Measurements from ENCODE around the gene ASTE1.

Gene ASTE1

DNA sequence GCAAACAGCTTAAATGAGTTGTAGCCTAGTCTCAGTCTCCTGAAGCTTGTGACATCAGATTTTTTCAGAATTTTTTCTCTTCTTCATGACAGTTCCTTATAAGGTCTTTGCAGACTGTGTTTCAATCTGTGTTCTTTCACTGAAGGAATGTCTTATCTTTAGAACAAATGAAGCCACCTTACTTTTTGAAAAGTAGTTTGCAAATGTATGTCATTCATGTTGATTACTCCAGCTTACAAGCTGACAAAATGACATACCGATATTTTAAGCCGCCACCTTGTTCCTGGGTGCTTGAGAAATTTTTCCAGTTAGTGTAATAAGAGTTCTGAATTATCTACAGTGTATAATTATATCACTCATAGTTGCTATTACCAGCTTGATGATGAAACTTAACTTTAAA is 57.0 kb downstream of the ASTE1 start:
- Histone ChIP-seq H4K20me1 (ENCODE audit: insufficient read depth) (no peaks in the 10 kb centered on the region), H3K36me3 (ENCODE audit: insufficient read depth) (peaks cover 30% of the 10 kb centered on the region), H3K4me3 (IDR thresholded peaks at IDR 0.05; ENCODE audit: insufficient read depth, low read depth, low read length) (no peak overlapping the region), H3K27ac (no peak overlapping the region), H3K27me3 (ENCODE audit: insufficient read depth, low read depth) (no peaks in the 10 kb centered on the region), H2AFZ (ENCODE audit: low read depth) (no peak overlapping the region), H3K4me1 (ENCODE audit: low read depth, poor library complexity, severe bottlenecking) (peaks cover 12% of the 10 kb centered on the region), H3K79me2 (ENCODE audit: insufficient read depth, low read depth) (no peaks in the 10 kb centered on the region), H3K4me2 (no peak overlapping the region), H3K9ac (no peak overlapping the region)
- TF ChIP-seq, protein P1, sequence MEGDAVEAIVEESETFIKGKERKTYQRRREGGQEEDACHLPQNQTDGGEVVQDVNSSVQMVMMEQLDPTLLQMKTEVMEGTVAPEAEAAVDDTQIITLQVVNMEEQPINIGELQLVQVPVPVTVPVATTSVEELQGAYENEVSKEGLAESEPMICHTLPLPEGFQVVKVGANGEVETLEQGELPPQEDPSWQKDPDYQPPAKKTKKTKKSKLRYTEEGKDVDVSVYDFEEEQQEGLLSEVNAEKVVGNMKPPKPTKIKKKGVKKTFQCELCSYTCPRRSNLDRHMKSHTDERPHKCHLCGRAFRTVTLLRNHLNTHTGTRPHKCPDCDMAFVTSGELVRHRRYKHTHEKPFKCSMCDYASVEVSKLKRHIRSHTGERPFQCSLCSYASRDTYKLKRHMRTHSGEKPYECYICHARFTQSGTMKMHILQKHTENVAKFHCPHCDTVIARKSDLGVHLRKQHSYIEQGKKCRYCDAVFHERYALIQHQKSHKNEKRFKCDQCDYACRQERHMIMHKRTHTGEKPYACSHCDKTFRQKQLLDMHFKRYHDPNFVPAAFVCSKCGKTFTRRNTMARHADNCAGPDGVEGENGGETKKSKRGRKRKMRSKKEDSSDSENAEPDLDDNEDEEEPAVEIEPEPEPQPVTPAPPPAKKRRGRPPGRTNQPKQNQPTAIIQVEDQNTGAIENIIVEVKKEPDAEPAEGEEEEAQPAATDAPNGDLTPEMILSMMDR (conservative IDR thresholded peaks at IDR 0.05; ENCODE audit: low read depth, low read length) = no peak

DNA sequence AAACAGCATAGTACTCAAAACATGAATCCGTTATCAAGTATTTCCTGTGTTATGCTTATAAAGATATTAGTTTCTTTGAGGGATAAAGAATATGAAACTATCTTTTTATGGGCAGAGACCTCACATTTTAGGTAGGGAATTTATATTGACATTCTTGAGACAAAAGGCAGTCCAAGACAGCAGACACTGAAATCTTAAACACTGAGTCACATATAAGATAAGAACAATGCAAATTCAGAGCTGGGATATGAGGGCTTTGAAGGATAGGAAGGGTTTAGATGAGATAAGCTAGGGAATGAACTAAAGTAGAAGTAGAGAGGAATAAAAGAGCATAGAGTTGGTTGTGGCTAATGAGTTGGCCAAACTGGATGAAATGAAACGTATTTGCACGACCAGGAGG is 58.4 kb downstream of the ASTE1 start:
- TF ChIP-seq, protein P1 (conservative IDR thresholded peaks at IDR 0.05; ENCODE audit: low read depth, low read length) = no peak
- Histone ChIP-seq H3K4me3 (IDR thresholded peaks at IDR 0.05; ENCODE audit: insufficient read depth, low read depth, low read length) (no peak overlapping the region), H3K27me3 (ENCODE audit: insufficient read depth, low read depth) (no peaks in the 10 kb centered on the region), H4K20me1 (ENCODE audit: insufficient read depth) (no peaks in the 10 kb centered on the region), H3K36me3 (ENCODE audit: insufficient read depth) (peaks cover 30% of the 10 kb centered on the region), H3K79me2 (ENCODE audit: insufficient read depth, low read depth) (no peaks in the 10 kb centered on the region), H3K4me1 (ENCODE audit: low read depth, poor library complexity, severe bottlenecking) (peaks cover 12% of the 10 kb centered on the region), H3K27ac (no peak overlapping the region), H3K4me2 (no peak overlapping the region), H3K9ac (no peak overlapping the region), H2AFZ (ENCODE audit: low read depth) (no peak overlapping the region)

DNA sequence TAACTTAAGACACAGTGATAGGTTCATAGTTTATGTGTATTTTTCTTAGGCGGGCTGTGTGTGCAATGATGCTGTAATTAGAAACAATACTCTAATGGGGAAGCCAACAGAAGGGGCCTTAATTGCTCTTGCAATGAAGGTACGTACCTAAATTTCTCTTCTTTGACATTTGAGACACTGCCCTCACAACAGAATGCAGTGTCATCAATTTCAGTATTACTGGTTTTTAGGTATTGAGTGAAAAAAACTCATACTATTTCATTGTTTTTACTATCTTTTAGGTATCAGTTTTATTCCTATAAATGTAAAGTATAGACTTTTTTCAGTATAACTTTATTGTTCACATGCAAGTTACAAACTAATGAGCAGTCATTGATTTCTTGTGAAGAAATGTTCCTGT is 59.3 kb downstream of the ASTE1 start:
- H3K4me2 ChIP-seq = no peak overlapping the region
- no peak overlapping the region for H2AFZ ChIP-seq (ENCODE audit: low read depth)
- no peak overlapping the region for H3K27ac ChIP-seq
- H4K20me1 ChIP-seq (ENCODE audit: insufficient read depth) = no peaks in the 10 kb centered on the region
- no peak overlapping the region for H3K9ac ChIP-seq
- H3K79me2 ChIP-seq (ENCODE audit: insufficient read depth, low read depth) = no peaks in the 10 kb centered on the region
- no peak overlapping the region for H3K4me3 ChIP-seq (IDR thresholded peaks at IDR 0.05; ENCODE audit: insufficient read depth, low read depth, low read length)
- TF ChIP-seq, protein P1 (conservative IDR thresholded peaks at IDR 0.05; ENCODE audit: low read depth, low read length) = no peak
- peaks cover 26% of the 10 kb centered on the region for H3K36me3 ChIP-seq (ENCODE audit: insufficient read depth)
- peaks cover 12% of the 10 kb centered on the region for H3K4me1 ChIP-seq (ENCODE audit: low read depth, poor library complexity, severe bottlenecking)
- H3K27me3 ChIP-seq (ENCODE audit: insufficient read depth, low read depth) = no peaks in the 10 kb centered on the region

DNA sequence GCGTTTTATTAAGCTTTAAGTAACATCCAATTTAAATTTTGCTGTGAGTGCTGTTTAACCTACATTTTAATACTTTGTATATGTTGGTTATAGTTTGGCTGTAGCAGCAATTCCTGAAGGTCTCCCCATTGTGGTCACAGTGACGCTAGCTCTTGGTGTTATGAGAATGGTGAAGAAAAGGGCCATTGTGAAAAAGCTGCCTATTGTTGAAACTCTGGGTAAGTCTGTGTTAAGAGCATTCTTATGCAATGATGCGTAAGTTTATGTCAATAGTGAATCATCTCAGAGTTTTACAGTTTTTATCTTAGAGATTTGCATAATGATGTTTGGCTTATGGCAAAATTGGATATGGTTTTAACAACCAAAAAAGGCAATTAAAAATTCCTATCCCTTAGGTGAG is 62.7 kb downstream of the ASTE1 start:
- Histone ChIP-seq H2AFZ (ENCODE audit: low read depth) (no peak overlapping the region), H3K27ac (no peak overlapping the region), H3K9ac (no peak overlapping the region), H3K36me3 (ENCODE audit: insufficient read depth) (peaks cover 29% of the 10 kb centered on the region), H3K27me3 (ENCODE audit: insufficient read depth, low read depth) (no peaks in the 10 kb centered on the region), H3K4me3 (IDR thresholded peaks at IDR 0.05; ENCODE audit: insufficient read depth, low read depth, low read length) (no peak overlapping the region), H3K79me2 (ENCODE audit: insufficient read depth, low read depth) (no peaks in the 10 kb centered on the region), H4K20me1 (ENCODE audit: insufficient read depth) (no peaks in the 10 kb centered on the region), H3K4me2 (no peak overlapping the region), H3K4me1 (ENCODE audit: low read depth, poor library complexity, severe bottlenecking) (peaks cover 12% of the 10 kb centered on the region)
- TF ChIP-seq, protein P1 (conservative IDR thresholded peaks at IDR 0.05; ENCODE audit: low read depth, low read length) = no peak

Measured in KMS-11 (cell line).